GM18517 (cell line): ENCODE data around the gene NKAIN1.

Source experiments
- ATAC-seq: cut with Tn5 transposase; IDR thresholded peaks from one replicate; pipeline ENCODE4 v1.9.1; 2021; ENCODE audit warnings: mild to moderate bottlenecking, moderate library complexity; ENCODE audit not compliant: unreplicated experiment

Gene NKAIN1

DNA sequence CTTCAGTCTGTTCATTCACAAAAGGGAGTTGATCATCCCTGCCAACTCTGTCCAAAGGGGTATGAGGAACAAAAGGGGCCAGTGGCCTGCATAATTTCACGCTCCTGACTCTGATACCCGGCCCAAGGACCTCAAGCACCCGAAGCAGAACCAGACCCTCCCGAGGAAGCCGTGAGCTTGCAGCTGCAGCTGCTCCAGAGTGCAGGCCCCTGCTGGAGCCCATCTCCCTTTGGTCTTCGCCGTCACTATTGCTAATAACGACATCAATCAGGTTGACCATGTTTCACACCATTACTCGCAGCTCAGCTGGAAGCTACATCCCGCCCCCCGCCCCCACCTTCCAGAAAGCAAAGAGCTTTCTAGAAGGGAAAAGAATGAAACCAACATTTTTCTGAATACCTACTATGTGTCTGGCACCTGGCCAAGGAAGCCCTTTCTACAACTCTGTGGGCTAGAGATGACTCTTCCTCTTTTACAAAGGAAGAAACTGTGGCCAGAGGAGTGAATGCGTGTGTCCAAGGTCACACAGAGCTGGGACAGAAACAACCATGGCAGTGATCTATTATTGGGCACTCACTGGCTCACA is 5.5 kb downstream of the NKAIN1 start:
- no peak for ATAC-seq

DNA sequence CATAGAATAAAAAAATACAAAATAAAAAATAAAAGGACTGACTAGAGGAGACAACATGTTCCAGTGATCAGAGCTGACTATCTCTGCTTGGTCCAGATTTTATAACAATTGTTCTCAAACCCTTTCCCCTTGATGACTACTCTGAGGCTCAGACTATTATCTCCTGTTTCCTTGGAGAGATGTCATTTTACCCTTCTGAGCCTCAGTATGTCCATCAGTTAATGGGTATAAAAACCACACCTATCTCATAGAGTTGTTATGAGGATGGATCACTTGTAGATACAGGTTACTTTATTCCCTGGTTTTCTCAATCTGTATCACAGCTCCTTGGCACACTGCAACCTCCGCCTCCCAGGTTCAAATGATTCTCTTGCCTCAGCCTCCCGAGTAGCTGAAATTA is 7.0 kb downstream of the NKAIN1 start:
- ATAC-seq = no peak

DNA sequence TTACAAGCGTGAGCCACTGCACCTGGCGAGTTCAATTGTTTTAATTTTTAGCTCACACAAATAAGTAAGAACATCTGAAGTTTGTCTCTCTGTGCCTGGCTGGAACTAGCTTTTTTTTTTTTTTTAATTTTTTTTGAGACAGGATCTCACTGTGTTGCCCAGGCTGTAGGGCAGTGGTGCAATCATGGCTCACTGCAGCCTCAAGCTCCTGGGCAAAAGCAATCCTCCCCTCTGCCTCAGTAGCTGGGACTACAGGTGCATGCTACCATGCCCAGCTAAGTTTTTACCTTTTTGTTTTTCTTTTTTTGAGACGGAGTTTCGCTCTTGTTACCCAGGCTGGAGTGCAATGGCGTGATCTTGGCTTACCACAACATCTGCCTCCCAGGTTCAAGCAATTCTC is 7.9 kb downstream of the NKAIN1 start:
- no peak for ATAC-seq

DNA sequence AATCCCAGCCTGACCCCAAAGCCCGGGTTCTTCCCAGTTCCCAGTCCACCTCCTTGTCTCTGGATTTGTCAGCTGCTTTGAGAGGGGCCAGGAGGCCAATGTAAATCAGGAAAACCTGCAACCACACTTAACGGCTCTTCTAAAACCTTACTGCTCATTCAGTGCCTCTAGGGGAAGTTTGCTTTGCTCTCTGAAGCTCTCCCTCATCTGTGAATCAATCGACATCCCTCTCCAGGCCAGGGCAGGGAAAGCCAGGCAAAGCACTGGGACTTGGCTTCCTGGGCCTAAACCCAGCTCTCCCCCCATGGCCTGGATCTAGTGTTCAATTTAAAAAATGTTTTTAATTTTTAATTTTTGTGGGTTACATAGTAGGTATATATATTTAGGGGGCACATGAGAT is 9.3 kb downstream of the NKAIN1 start:
- no peak for ATAC-seq

DNA sequence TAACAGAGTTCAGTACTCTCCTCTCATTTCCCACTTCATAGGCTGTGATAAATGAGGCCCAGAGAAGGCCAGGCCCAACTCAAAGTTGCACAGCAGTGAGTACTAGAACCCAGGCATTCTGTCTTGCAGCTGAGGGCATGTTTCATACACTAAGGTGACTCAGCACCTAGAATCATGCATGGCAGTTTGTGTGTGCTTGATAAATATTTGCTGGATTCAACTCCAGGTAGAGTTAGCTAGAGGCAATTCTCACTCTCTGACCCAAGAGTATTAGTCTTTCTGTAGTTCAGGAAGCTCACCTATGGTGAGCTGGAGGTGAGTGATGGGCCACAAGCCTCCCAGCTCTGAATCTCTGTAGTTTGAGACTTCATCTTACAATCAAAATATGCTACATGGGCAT is 10.7 kb downstream of the NKAIN1 start:
- ATAC-seq = no peak

DNA sequence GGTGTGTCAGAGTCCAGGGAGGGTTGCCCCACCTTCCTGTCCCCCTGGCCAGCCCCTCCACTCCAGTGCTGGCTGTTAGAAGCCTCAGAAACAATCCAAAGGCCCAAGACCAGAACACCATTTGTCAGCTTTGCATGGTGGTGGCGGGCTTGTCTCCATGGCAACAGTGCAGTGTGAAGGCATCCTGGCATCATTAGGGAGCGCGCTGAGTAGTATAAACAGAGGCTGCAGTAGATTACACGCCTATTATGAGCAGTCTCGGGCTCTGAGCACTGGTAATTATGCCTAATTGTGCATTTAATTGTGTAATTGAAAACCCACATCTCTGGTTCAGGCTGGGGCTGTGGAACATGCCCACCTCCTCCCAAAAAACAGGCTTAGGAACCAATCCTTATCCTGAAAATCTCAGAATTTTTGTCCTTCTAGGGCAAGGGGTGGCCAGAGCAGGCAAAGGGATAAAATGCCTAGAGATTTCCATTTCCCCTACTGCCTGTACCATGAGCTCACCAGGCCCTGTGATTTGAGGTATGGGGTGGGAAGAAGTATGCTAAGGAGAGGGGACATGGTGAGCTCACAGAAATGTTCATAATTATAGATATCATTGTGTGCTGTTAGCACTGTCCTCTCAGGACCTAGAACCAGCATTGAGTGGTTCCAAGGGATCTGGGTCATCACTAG is 11.7 kb downstream of the NKAIN1 start:
- no peak for ATAC-seq

DNA sequence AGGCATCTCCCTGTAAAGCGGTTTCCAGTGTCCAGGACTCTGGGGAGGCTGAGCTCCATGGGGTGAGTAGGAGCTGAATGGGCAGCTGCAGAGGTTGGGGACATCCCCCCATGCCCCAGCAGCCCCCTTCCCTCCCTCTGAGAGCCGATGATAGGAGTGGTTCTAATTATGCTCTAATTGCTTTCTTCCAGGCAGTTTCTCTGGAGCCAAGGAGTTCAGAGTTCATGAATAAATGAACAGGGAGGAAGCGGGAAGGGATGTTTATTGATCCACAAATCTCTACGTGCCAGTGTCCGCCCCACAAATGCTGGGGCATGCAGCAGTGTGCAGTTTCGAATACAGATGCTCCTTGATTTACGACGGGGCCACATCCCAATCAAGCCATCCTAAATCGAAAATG is 15.6 kb downstream of the NKAIN1 start:
- ATAC-seq = no peak

DNA sequence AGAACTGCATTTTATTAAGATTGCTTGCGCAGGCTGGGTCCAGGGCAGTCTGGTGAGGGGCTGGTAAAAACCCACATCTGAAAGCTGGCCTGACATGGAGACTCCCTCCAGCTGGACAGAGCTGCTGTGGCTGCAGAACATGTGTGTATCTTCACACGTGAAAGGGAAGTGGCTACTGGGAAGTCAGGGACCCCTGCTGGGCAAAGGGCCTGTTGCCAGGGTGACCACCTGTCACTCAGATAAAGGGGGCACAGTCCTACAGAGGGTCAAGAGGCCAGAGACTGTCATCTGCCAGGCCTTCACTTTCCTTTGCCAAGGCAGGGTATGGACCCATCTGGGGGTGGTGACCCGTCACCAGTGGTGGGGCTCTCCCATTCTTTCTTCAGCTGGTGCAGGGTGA is 17.5 kb downstream of the NKAIN1 start:
- no peak for ATAC-seq

DNA sequence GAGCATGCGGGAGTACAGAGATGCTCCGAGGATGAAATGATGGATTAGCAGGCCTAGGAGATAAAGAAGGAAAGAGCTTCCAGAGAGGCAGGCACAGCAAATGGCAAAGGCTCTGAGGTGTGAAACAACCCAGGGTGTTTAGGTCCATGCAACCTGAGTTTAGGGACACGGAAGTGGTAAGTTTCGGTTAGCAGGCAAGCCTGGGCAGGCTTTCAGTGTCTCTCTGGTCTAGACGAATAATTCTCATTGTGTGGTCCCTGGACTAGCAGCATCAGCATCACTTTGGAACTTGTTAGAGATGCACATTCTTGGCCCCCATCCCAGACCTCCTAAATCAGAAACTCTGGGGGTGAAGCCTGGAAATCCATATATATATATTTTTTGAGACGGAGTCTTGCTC is 18.6 kb downstream of the NKAIN1 start:
- ATAC-seq = no peak

DNA sequence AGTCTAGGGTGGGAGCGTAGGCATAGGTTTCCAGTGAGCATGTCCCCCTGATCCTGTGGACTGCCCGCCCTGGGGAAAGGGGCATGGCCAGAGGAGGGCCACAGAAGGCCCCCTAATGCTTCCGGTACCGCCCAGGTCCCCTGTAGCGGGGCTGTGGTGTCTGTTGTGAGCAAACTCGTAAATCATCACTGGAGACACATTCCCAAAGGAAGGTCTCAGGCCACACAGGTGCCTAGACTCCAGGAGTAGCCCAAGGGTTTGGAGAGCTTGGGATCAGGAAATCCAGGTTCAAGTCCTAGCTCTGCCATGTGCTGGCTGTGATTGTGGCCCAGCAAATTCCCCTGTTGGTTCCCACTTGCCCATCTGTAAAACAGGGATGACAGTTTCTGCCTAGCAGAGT is 20.2 kb downstream of the NKAIN1 start:
- ATAC-seq = no peak

DNA sequence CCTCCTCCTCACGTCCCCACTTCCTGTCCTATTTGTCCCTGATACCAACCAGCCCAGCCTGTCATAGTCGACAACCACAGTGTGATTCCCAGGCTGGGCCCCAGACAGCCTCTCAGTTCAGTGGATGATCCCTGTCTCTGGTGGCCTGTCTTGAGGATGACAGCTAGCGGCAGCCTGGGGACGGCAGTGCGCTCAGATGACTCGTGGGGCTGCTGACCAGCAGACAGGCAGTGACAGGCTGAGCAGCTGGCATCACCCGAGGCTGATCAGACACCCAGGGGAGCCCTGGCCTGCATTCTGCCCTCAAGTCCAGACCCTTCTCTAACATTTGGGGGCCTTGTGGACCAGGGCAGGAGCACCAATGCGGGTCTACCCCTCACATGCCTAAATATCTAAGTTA is 21.0 kb downstream of the NKAIN1 start:
- ATAC-seq = no peak

DNA sequence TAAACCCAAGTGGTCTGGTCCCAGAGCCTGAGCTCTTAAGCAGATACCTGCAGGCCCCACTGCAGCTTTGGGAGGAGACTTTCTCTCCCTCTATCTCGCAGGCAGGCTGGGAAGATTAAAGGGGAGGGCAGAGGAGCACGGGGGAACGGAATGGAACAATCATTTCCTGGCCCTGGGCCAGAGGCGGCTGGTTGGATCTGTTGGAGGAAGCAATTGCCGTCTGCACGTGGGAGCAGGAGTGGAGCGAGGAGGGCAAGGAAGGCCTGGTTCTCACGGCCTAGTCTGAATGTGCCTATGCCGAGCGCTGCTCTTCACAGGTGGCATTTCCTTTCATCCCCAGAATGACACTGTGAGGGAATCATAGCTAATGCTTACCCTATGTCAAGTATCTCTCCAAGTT is 23.7 kb downstream of the NKAIN1 start:
- no peak for ATAC-seq

DNA sequence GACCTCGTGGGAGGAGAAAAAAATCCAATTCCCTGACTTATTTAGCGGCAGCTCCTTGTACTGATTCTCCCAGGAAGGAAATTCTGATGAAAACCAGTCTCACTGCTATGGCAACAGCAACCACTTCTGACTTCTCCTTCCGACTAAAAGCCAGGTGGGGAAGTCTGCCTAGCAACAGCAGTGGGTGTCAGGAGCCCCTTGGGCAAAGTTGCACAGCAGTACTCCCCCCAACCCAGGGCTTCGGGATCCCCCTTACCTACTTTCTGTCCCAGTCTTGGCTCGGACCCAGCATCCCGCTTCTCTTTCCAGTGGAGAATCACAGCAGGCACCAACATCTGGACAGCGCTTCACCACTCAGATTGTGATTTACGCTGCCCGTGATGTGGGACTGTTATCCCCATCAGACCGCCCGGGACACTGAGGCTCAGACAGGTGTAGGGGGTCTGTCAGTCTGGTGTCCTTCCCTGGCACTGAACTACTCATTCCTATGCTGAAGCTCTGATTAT is 24.6 kb downstream of the NKAIN1 start:
- ATAC-seq = no peak

DNA sequence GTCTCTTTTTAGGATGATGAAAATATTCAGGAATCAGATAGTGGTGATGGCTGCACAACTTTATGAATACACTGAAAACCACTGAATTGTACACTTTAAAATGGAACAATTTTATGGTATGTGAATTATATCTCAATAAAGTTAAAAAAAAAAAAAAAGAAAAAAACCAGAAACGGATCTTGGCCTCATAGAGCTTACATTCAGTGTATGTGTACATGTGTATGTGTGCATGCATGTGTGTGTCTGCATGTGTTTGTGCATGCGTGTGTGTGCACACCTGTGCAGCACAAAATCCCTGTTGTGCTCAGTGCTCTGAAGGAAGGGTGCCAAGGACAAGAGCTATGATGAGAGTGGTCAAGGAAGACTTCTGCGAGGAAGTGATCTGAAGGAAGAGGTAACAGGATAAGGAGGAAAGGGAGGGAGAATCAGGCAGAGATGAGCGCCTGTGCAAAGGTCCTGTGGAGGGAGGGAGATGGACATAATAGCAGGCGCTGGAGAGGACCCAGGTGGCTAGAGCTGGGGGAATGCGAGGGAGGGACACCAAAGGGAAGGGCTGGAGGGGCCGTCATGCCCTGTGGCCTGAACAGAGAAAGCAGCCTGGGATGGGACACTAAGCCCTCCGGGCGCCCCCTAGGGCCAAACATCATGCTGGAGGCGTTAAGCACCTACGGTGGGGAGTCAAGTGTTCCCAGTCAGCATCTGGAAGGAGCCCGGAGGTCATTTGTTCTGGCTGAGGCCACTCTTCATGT is 25.2 kb downstream of the NKAIN1 start:
- no peak for ATAC-seq

DNA sequence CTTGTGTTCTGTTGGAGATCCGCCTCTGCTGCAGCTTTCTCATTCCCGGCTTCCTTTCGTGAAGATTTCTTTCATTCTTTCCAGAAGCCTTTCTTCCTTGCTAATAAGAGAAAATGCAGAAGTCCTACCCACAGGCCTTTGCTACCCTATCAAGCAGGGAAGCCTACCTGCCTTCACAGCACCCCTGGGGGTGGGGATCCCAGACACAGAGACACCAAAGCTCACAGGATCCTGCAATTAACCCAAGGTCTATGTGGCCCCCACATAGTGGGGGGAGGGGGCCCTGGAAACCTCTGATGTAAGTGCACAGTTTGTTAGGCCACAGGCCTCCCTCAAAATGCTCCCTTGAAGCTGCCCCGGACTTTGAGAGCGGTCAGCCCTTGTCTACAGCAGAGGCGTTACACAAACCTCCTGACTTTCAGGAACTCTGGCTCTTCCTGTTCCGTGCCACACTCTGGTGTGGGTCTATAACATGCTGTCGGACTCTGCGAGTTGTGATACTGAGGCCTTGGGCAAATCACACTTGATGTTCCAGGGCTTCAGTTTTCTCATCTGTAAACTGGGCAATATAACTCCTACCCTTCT is 31.2 kb downstream of the NKAIN1 start:
- no peak for ATAC-seq

DNA sequence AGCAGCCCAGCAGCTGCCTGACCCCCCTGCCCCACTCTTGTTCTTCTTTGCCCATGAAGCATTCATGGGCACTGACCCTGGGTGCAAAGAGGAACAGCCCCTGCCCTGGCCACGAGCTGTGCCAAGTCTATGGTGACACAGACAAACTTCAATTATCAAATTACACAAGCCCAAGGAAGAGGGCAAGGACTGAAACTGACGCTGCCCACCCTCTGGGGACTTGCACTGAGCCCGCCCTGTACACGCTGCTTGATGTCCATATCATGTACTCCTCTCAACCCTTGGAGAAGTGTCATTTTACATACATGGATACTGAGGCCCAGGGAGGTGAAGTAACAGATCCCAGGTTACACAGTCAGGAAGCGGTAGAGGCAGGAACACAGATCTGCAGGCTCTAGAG is 32.1 kb downstream of the NKAIN1 start:
- no peak for ATAC-seq

DNA sequence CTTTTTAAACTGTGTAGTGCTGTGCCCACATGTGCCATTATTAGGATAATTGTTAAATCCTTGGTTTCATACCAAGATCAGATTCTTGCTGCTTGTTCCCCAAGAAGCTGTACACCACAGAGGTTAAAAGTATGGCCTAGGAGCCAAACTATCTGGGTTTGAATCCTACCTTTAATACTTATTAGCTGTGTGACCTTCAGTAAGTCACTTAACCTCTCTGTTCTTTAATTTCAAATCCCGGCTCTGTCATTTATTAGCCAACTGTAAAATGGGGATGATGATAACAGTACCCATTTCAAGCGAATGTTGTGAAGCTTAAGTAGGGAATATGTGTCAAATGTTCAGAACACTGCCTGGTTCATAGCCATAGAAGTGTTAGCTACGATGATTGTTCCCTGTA is 32.6 kb downstream of the NKAIN1 start:
- ATAC-seq = no peak

DNA sequence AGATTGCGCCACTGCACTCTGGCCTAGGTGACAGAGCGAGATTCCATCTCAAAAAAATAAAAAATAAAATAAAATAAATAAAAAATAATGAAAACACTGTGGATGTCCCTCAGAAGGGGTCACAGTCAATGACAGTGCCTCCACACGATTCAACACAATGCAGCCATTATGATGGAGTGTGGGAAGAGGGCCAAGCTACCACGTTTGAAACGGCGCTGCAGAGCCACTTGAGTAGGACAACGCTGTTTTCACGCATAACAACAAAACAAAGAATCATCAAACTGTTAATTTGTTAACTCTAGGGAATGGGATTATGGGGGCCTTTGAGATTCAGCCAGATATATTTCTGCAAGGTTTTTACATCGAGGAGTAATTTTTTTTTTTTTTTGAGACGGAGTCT is 36.5 kb downstream of the NKAIN1 start:
- no peak for ATAC-seq

DNA sequence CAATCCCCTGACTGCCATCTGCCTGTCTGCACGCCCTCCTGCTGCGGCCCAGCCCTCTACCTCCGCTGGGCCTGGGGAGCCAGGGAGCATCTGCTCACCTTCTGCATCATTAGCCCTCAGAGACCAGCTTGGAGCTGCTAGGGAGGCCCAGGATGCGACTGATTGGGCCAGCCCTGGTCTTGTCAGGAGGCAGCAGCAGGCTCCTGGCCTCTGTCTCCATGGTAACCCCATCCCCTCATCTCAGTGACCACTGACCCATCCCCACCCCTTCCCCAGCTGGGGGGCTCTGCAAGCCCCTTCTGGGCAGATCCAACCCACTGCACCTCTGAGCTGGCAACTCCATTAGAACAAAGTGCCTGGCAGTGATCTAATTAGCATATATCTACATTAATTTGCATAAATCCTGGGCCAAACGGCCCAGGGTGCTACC is 37.7 kb downstream of the NKAIN1 start:
- ATAC-seq = no peak

DNA sequence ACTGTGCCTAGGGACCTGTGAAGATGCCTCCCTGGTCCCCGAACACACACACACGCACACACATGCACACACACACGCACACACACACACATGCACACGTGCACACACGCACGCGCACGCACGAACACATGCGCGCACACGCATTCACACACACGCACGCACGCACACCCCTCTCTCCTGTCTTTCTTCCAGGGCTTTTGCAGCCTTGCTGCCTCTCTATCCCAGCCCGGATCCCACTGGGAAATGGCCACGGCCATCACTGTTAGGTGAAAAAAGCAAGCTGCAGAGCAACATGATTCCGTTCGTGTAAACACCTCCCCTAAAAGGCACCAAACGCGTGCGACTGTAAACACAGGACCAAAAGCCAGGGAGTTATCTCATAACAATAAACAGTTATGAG is 39.7 kb downstream of the NKAIN1 start:
- no peak for ATAC-seq

DNA sequence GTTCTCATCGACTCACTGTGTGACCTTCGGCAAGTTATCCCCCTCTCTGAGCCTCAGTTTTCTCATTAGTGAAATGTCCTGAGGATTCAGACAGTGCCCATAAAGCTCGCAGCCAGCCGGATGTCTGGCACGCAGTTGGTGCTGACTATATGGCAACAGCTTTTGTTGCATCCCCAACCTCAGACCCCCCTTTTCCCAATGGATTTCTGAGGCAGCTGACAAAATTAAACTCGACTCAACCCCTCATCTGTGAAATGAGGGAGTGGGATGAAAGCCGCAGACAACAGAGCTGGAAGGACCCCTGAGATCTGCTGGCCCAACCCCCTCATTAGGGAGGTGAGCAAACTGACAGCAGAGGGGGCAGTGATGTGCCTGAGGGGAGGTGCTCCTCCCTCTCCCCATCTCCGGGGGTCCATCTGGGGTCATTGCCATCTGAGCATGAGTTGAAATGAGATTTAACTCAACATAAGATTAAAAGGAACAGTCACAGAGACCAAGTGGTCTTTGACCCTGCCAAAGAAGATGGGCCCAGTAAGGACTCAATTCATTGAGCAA is 40.4 kb downstream of the NKAIN1 start:
- ATAC-seq = no peak

DNA sequence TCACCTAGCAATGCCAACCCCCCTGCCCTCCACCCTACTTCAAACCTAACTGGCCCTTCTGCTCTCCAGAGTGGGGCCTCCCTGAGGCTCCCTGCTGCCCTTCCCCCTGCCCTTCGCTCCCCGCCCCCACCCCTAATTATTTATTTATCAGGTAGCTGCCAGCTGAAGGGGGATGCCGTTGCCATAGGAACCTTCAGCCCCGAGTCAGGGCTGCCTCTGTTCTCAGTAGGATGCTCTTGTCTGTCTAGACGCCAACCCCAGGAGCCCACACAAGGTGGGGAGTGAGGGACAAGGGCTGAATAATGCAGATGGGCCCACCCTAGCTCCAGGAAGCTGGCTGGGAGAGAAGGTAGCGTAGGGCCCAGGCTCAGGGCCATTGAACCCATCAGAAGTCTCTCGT is 41.1 kb downstream of the NKAIN1 start:
- no peak for ATAC-seq
